Endometrial microvascular endothelial cells (primary cell): Measurements from ENCODE around the gene POMT1. TPM values are rescaled to one million over a fixed set of nuclear protein-coding genes. Genes with fewer than 3 reads are reported as not detected.

Source experiments
- in situ Hi-C: cut with HindIII; loops from 2 replicates; pipeline ENCODE4 v1.10.0; 2017; ENCODE audit warnings: low sequenced_read_pairs, low pct_unique_long_range_greater_than_20kb; ENCODE audit errors: inconsistent ontology term
- total RNA-seq: library from RNA; depleted of rRNA; stranded (reverse); fragments of >200 nt; gene quantifications from one replicate; pipeline ENCODE4 v1.2.3, GENCODE V29; 2015; ENCODE audit errors: inconsistent ontology term

The POMT1 gene
- total RNA-seq, 1 donor from 2014 or later = 38.4 TPM

DNA sequence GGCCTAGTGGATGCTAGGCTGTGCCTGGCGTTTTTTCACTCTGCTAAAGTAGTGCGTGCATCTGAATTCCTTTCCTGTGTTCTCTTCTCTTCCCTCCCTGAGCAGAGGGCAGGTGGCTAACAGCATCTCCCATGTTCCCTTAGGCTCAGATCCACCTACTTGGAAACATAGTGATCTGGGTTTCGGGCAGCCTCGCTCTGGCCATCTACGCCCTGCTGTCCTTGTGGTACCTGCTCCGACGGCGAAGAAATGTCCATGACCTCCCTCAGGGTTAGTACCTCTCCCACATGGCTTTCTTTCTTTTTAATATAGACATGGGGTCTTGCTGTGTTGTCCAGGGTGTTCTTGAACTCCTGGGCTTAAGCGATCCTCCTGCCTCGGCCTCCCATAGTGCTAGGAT is 18.5 kb downstream of the POMT1 start:
- in situ Hi-C loops = no loop called here

DNA sequence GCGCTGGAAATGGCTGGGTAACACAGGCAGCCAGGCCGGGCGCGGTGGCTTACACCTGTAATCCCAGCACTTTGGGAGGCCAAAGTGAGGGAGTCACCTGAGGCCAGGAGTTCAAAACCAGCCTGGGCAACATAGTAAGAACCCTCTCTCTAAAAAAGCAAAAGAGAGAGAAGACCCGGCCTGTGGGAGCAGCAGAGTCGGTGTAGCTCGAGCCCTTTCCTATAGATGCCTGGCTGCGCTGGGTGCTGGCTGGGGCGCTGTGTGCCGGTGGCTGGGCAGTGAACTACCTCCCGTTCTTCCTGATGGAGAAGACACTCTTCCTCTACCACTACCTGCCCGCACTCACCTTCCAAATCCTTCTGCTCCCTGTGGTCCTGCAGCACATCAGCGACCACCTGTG is 19.1 kb downstream of the POMT1 start:
- in situ Hi-C loops = no loop called here

GRCh38 chr9:131522257-131523085 is 19.8 kb downstream of the POMT1 start:
- in situ Hi-C loops = no loop called here

DNA sequence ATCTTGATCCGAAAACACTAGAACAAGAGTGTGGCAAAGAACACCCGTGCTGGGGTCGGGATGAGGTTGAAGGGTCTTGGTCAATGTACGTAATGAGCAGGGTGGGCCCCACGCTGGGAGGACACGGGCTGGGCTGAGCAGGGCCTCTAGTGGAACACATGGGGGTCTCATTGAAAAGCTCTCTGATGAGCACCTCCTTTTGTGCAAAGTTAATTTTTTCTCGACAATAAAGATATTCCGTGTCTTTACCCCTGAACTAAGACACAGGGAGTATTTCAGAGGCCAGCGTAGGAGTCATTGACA is 20.3 kb downstream of the POMT1 start:
- in situ Hi-C loops = no loop called here

- in situ Hi-C loops = no loop called here
These were observed 21.0 kb downstream of the POMT1 start for GRCh38 chr9:131523451-131524435.

DNA sequence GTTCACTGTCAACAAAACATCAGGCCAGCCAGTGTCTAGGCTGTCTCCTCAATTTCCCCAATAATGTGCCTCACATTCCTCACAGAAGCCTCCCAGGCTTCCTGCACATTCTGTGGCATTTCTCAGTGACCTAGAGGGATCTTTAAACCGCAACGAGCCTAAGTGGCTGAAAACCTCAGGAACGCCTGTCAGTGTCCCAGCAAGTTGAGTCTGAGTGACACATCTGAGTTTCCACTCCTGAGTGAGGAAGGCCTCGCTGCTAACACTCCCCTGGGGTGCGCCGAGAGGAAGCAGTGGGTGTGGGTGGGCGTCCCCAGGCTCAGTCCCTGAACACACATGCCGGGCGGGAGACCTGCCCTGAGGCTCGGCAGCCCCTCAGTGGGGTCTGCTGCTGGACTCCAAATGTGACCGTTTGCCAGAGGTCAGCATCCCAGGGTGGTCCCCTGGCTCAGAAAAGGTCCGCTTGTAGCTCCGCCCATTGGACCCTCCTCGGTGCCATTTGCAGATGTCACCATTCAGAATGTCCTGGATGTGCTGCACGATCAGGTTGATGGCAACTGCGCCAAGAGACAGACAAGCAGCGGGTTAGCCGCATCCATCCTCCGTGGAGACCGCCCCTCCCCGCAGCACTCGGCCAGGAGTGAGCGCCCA is 22.1 kb downstream of the POMT1 start:
- in situ Hi-C loops = no loop called here

- in situ Hi-C loops = no loop called here
These were observed 23.2 kb downstream of the POMT1 start for GRCh38 chr9:131525643-131526565.

GRCh38 chr9:131528186-131528585 is 25.5 kb downstream of the POMT1 start:
- in situ Hi-C loops = no loop called here

DNA sequence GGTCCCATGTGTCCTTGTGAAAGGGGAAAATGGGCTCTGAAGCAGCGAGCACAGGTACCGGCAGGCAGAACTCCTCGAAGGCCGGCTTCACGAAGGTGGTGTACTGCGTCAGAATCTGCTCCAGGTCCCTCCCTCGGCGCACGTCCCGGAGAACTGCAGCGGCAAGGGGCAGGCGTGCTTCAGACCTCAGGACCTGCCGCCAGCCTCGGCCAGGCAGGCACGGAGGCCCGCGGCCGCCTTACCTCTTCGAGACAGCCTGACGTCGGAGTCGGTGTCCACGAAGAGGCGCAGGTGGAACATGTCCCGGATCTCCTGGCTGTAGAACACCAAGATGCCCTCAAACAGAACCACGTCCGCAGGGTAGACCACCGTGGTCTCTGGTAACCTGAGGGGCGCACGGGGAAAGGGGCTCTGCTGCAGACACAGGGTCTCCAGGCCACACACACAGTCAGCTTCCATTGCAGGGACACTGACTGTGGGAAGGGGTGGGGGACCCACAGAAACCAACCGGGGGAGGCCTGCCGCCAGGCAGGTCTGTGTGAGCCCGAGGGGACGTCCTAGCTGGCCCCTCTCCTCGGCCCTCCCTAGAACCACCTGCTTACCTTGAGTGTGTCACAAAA is 26.3 kb downstream of the POMT1 start:
- in situ Hi-C loops = no loop called here

- in situ Hi-C loops = no loop called here
These were observed 27.2 kb downstream of the POMT1 start for GRCh38 chr9:131529597-131530545.

DNA sequence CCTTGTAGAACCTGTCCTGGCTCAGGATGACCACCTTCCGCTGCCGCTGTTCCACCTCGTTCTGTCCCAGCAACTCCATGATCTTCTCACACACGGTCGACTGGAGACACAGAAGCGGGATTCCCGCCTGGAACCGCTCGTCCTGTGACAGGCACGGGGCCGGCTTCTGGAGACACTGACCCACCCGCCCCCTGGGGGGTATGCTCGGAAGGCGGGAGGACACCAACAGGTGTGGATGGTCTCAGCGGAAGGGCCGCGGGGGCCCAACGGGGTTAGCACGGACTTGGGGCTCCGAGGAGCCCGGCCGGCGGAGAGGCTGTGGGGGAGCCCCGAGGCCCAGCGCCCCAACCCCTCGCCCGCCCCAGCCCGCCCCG is 27.8 kb downstream of the POMT1 start:
- in situ Hi-C loops = no loop called here

DNA sequence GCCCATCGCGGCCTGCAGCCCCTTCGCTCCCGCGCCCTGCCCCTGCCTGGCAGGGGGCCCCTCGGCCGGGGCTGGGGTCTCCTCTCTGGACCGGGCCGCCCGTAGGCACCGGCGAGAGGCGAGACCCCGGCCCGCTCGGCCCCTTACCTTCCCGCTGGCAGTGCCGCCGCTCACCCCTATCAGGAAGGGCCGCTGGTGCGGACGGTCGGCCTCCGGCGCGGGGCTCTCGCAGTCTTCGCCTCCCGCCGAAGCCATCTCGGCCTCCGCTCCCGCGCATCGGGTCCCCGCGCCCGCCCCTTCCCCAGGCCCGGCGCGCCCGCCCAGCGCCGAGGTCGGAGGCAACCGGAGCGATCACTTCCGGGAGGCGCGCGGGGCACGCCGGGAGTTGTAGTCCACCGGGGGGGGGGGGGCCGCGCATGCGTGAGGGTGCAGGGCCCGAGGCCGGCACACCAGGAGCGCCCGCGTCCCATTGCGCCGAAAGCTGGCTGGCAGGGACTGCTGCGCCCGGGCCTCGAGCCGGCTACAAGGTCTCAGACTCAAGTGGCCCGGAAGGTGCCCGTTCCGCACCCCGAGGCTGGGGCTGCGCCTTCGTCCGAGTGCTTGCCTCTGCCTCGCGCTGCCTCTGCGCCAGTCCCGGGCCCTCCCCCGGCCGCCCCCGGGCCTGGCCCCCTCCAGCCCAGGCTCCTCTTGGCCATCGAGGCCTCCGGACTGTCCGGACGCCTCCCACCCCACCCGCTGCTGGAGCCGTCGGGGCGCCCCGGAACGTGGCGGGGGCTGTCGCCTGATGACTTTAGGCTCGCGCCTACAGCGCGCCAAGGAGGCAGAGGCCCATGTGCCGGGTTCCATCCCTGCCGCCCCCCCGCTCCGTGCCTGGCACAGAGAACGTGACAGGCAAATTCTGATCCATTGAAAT is 28.5 kb downstream of the POMT1 start, which contains the start of gene UCK1:
UCK1 (minus strand) TSS at position 344 of the 913 bp plus-strand sequence; CDS start at position 255, 89 bp downstream.
- in situ Hi-C loops = no loop called here

GRCh38 chr9:131534721-131535237 is 32.1 kb downstream of the POMT1 start:
- in situ Hi-C loops = no loop called here

DNA sequence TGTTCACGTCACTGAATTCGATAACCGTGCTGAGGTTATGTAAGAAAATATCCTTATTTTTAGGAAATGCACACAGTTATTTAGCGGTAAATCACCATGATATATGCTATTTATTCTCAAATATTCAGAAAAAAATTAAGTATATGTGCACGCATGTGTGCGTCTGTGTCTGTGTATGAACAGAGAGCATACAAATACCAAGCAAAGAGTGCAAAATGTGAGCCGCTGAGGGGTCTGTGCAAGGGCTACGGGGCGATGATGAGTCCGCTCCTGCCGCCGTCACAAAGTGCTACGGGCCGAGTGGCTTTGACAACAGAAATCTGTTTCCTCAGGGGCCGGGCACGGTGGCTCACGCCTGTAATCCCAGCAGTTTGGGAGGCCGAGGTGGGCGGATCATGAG is 35.2 kb downstream of the POMT1 start:
- in situ Hi-C loops = no loop called here

DNA sequence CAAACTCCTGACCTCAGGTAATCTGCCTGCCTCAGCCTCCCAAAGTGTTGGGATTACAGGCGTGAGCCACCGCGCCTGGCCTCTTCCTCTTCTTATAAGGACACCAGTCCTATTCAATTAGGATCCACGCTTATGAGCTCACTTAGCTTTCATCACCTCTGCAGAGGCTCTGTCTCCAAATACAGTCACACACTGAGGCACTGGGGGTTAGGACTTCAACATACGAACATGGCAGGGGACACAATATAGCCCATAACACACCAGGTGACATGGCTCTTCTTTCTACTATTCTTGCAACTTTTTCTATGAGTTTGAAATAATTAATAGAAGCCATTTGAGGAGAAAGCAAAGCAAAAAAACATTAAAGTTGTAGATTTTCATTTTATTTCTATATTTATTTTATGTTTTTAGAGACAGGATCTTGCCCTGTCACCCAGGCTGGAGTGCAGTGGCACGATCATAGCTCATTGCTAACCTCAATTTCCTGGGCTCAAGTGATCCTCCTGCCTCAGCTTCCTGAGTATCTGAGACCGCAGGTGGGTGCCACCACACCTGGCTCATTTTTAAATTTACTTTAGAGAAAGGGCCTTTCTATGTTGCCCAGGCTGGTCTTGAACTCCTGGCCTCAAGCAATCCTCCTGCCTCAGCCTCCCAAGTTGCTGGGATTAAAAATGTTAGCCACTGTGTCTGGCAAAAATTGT is 36.7 kb downstream of the POMT1 start:
- in situ Hi-C loops = no loop called here
